HG02938 (cell line): ENCODE results near the gene AMFR.
A peak's percentile ranks its signal among the peaks of the same experiment; 100 is the strongest.

Experiments used
- ATAC-seq: cut with Tn5 transposase; IDR thresholded peaks from one replicate; pipeline ENCODE4 v1.9.1; 2021; ENCODE audit warnings: mild to moderate bottlenecking, moderate library complexity; ENCODE audit not compliant: unreplicated experiment

Gene AMFR

DNA sequence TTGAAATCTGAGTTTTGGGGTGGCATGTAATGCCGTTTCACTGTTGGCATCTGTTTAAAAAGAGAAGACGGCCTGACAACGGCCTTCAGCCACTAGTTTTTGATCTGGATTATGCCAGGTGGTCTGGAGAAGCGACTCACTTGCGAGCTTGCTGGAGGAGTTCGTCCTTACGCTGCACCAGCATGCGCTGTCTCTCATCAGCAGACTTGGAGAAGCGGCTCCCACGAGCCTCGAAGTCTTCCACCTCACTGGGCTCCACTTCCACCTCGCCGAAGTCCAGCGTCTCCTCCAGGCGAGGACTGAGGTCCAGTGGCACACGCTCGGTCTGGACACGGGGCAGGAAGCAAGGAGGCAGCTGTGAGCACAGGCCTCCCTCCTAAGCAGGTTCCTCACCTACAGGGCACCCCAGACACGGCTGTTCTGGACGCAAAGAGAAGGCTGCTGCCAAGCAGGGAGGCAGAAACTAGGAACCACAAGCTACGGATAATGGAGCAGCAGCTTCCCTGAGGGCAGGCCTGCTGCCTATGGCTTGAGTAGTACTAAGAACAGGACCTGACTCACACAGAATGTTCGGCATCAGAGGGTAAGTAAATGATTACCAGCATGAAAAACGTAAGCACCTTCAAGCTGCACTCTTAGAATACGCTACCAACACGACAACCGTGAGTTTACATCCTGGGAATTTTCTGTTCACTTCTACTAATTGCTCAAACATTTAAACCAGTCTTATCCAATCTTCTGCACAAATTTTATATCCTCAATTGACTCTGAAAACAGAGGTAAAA is 61.4 kb downstream of the AMFR start:
- ATAC-seq, result no peak

DNA sequence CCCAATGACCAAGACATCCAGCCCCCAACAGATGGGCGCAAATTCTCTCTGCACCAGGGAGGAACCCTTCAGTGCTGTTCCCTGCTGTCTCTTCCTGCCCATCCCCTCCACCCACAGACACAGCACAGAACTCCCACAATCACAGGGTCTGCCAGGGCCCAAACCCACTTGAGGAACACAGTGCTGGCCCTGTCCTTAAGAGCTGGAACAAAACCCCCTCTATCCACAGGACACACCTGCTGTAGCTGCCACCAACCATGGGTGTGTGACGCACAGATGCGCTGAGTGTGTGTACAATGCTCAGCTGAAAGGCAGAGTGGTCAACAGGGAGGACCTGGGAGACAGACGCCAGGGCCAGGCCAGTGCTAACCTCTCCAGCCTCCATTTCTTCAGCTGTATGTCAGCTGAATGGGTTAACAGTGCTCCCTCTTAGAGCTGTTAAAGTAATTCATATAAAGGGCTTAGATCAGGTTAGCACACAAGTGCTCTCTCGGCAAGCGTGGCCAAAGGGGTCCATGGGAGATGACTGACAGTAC is 62.1 kb downstream of the AMFR start:
- no peak for ATAC-seq

DNA sequence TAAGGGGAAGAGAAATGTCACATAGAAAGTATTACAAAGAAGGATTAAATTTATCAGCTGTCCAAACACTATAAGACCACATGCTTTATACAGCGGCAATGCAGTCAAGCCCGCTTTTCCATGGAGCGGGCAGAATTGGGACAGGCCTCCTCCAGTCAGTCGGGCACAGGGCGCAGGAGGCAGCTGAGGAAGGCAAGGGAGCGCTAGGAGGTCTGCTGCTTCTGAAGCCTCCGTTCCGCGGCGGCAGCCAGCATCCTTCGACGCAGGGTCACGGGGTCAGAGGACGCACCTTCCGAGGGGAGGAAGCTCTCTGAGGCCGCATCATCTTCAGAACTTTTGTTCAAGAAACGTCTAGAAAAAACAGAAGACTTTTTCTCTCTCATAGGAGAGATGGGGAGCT is 62.6 kb downstream of the AMFR start:
- no peak for ATAC-seq

DNA sequence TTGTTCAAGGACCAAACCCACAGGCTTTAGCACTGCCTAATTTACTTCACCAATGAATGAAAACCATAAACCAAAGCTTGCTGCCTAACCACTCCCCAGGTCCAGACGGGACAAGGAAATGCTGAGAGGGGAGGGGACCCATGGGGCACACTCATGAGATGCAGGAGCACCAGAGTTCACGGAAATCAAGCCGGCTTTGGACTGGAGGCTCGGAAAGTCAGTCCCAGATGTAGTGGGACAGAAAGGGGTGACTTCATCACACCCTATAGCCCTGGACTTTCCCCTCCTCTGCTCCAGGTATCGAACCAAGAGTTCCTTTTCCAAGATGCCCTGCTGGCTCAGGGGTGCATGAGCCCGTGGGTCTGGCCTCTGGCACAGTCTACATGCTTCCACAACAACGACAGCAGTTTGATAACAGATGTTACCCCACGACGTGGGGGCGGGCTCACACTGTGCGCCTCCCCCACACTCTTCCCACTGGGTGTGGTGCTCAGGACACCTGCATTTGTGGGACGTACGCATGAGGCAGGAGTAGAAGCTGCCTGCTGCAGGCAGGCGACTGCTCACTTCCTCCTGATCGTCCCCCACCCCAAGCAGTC is 63.2 kb downstream of the AMFR start:
- ATAC-seq, result no peak

DNA sequence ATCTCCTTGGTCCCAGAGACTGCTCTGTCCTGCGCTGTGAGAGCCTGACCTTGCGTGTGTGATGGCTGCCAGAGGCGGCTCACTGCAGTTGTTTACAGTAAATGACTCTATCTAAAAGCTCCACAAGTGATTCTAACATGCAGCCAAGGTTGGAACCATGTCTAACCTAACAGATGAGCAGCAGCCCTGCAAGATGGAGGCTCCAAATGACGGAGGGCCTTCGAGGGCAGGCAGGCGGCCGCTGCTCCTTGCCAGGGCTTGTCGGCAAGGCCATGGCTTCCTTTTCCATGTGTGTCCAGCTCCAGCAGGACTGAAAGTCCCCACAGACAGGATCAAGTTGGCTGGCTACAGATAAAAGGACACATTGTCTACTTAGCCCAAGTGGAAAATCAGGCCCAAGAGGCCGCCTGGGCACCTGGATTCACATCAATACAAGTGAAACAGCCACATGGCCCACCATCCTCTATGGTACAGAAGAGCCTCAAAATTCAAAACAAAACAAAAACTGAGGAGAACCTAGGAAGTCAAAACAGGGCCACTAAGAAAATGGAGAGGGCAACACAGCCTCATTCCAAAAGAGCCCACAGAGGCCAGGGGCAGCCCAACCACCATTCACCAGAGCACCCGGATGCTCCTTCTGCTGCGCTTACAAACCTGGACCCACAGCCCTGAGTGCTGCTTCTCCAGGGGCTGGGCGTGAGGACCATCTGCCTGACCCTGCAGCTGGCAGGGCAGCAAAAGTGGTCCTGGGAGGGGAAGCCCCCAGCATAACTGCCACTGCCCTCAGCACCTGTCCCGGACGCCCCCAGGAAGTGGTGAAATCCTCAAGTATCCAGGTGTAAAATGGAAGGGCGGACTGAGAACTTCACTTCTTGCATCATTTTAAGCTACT is 65.0 kb downstream of the AMFR start:
- no peak for ATAC-seq

DNA sequence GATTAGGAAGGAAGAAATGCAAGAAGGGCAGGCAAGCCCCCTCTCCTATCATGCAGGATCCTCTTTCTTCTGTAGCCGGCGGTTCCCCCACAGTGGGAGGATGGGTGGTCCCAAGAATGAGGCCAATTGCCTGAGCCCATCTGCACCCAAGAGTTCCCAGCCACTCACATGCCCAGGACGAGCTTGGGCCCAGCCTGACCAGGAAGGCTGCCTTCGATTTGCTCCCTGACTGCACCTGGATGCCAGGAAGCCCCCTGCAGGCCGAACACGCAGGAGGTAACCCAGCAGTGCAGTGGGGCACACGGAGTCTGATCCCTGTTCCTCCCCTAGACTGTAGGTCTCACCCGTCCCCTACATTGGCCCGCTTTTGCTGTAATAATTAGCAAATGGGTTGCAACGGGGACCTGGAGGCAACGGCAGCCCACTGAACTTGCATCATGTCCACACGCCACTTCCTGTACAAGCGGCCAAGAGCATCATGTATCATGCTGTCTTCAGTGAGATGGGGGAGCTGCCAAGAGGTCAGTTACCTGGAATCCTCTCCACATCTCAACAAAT is 67.5 kb downstream of the AMFR start:
- ATAC-seq, result no peak

DNA sequence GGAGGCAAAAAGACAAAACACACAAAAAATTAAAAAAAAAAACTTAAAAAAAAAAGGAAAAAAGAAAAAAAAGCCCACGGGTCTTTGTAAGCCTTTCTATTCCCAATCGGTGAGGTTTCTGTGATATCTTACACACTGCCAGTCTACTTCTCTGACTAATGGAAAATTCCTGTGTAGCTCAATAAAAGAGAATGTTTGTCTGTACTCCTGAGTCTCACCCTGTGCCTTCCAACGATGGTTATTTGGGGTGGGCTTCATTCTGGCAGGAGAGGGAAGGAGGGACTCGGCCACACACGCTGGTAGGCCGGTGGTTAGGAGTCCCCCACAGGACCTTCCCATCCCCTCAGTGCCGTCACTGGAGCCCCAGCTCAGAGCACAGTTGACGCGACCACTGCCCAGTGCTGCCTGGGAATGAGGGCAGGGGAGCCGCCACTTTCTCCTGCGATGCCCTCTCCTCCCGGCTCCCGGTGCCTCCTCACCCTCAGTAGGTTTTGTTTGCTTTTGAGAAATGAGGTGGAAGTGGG is 68.0 kb downstream of the AMFR start:
- ATAC-seq, result peak; percentile 9

DNA sequence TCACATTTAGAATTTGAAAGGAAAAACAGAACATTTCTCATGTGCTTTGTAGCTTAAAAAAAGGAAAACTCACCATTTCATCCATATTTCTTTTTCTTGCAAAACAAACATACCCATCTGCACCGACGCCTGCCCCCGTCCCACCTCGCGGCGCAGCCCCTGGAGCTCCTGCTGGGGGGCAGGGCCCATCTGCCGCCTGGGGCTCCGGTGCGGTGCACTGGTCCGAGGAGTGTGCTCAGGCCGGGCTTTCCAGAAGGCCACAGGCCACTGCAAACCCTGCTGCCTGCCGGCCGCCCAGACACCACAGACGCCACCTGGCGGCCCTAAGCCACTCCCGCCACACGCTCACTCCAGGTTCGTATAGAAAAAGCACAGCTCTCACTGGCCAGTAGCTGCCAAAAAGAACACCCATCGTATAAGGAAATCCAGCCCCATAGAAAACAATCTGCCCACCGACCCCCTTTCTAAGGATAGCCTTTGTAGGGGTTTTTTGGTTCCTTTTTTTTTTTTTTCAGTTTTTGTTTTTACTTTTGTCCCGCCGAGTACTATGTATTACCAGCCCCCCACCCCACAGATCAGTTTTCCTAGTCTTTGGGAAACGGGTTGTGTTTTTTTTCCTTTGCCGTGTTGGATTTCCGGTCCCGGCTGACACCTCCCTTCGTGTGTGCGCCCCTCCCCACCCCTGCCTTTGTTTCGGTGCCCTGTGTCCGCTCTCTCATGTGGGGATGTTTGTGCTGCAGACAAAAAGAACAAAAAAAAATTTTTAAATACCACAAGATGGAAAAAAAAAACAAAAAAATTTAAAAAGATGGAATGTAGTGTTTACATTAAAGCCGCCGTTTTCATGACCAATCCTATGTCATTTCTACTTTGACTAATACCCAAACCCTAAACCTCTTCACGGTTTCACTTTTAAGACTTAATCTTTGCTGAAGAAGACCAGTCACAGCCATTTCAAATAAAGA is 68.8 kb downstream of the AMFR start:
- peak; percentile 86 for ATAC-seq

DNA sequence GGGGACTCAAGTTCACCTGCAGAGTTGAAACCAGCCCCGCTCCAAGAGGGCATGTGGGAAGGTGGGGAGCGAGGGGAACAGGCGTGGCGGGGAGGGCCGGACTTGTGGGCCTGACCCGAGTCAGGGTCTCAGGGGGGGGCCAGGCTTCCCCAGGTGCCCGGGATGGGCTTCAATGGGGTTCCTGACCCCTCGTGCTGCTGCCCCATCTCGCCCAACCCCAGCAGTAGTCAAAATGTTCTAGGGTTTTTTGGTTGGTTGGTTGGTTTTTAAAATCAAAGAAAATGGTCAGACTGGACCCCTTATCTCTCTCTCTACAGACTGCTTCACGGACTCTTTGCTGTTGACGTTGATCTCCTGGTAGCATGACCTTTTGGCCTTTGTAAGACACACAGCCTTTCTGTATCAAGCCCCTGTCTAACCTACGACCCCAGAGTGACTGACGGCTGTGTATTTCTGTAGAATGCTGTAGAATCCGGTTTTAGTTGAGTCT is 69.5 kb downstream of the AMFR start:
- no peak for ATAC-seq

DNA sequence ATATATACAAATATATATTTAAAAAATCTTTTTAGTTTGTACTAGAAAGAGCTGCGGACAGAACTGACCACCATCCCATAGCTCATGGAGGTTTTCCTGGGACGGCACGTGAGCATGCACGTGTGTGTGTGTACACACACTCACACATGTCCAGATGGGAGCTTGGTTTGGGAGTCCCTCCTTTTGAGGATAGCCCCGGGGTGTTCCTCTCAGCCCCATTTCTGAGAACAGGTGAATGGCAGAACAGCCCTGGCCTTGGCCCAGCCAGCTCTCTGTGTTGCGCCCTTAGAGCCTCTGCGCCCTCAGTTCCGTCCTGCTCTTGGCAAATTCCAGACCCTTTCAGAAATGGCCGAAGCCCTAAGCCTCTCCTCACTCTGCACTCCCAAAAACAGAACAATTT is 70.1 kb downstream of the AMFR start:
- ATAC-seq, result no peak

DNA sequence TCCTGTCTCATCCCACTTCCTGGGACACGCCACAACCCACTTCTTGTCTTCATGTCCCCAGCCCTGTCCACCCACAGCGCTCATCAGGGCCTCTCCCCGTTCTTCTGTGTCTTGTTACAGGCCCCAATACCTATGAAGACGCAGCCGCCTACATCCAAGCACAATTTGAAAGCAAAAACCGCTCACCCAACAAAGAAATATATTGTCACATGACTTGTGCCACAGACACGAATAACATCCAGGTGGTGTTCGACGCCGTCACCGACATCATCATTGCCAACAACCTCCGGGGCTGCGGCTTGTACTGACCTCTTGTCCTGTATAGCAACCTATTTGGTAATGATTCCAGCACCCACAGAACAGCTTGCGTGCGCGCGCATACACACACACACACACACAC is 70.6 kb downstream of the AMFR start:
- no peak for ATAC-seq

DNA sequence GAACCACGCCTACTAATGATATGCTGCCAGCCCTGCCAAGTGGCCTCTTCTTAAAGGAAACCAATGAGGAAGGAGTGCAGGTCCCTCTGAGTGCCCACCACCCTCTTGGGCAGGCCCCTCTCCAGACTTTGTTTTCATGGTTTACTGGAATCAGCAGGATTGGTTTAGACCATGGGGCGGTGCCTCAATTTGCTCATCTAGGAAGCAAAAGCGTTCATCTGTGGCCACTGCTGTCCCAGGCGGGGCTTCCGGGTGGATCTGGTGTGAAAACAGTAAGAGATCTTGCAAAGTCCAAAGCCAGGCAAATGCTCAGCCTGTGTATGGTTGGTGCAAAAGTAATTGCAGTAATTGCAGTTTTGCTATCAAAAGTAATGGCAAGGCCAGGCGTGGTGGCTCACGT is 71.3 kb downstream of the AMFR start:
- ATAC-seq, result no peak

DNA sequence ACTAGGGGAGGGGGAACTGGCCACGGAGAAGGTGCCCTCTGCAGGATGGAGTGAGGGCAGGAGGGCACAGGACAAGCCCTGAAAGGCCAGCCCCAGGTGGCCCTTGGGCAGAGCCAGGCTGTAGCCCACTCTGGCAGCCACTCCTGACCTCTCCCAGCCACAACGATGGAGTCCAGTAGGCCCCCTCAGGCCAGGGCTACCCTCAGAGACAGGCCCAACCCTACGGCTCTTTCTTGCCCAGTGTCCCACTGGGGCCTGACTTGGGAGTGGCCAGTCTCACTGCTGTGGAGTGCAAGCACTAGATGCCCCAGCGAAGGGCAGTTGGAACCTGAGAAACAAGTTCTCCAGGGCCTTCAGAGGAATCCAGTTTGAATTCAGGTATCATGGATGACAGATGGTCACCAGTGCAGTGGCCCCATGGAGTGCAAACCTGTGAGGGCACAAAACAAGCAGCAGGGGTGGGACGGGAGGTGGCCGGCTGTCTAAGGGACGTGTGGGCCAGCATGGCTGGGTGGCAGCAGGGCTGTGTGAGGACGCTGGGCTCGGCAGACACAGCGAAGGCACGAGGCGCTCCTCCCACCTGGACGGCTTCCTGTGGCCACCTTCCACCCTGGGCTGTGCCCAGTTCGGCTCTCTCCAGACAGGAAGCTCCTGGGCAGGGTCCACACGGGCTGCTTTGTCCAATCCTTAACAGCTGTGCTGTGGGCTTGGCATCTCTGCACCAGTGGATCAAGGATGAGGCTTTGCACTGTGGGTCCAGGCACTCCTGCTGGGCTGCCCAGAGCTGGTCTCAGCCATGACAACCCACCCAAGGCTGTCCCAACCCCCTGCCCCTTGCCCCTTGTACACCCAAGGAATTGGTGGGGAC is 72.1 kb downstream of the AMFR start:
- ATAC-seq, result no peak

DNA sequence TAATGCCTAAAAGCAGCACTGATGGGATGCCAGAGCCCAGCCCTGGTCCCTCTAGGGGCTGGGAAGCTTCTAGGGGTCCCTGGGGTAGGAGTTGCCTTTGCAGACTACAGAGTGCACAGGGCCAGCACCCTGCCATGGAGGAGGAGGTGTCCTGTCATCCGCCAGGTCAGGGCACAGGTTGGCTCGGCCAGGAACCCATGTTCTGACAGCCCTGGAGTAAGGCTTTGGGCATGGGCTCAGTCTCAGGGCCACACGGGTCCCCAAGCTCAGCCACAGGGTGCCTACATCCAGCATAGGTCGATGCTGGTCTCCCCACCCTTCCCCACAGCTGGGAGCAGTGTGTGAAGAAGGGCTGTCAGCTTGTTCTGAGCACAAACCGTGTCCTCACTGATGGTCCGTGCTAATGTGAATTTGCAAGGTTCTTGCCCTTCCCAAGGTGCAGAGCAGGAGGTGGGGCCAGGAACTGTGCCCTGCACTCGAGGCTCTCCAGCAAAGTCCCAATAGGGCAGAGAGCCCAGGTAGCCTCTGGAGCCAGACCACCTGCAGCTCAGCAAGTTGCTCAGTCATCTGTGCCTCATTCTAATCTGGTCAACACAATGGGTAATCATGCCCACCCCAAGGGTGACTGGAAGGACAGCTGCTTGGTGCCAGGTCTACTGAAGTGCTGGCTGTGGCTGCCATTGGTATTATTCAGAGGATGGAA is 72.8 kb downstream of the AMFR start:
- ATAC-seq, result no peak

DNA sequence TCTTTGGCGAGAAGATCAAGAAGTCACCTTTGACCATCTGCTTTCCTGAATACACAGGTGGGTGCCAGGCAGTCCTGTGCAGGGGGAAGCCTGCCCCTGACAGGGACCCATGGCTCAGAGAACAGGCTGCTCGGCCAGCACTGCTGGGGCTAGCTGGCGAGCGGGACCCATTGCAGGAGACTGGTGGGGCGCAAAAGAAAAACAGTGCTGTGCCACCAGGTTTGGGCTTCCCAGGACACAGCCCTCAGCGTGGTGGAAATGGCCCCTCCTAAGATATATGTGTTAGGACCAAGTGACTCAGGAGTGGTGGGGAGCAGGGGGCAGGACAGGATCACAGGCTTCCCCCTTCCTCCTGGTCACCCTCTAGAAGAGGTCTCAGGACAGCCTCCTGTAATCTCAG is 73.9 kb downstream of the AMFR start:
- ATAC-seq, result no peak

DNA sequence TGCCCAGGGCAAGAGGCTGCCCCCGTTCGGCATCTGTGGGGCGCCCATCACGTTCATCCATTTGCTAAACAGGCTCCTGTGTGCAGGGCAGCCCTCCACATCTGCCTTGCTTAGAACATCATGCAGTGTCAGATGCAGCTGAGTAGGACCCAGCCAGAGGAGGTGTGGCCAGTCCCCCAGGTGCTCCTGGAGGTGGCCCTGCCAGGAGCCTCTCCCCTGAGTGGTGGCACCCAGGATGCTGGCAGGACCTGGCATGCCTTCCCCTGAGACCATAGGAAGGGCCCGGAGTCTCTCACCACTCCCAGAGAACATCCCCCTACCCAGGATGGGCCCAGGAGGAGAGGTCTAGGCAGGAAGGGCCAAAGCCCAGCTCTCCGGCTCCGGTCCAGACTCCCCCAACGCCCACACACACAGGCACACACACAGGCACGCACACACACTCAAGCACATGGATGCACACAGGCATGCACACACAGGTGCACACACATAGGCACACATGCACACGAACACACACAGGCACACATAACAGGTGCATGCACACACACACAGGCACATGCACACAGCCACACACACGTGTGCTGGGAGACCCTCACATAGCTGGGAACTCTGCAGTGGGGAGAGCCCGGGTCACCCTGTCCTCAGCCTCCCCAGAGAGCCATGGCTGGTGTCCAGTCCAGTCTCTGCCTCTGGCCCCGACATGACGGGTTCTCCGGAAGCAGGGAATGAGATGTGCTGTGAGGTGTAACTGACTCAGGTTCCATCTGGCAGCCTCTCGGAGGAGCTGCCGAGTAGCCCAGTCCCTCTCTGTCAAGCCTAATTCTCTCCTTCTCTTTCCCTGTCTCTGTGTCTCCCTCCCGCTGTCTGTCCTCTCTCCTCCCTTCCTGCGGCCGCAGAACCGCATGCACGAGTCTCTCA is 74.6 kb downstream of the AMFR start:
- no peak for ATAC-seq

DNA sequence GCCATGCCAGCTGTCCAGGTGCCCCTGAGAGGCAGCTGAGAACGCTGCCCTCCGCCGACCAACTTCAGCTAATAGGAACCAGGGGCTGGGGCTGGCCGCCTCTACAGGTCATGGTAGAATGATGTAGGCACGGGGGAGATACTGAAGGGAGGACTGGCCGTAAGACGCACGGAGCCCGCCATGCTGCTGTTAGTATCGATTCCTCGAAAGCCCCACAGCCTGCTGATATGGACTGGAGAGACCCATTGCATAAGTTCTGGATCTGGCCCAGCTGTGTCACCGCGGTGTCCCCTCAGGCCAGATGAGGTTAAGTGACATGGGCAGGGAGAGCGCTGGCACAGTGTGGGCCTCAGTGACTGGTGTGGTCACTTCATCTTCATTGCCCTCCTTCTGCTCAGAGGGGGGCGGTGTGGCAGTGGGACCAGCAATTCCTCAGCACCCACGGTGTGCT is 75.6 kb downstream of the AMFR start:
- no peak for ATAC-seq
